Keratinocyte (primary cell): ENCODE results near the gene C5. TPM values are rescaled to one million over a fixed set of nuclear protein-coding genes. Genes with fewer than 3 reads are reported as not detected.

Source experiments
- DNase-seq: peaks from one replicate; pipeline ENCODE4 v3.0.0-alpha.2; 2011; ENCODE audit warnings: low read depth, missing footprints, low spot score
- FAIRE-seq: peaks from 2 replicates; lab custom pipeline; 2011; peaks lifted over from hg19 to GRCh38; lab: Jason Lieb, UNC
- H2AFZ ChIP-seq: 2 replicates; pipeline ENCODE4 v1.6.0; 2012; ENCODE audit warnings: low read length, control low read depth, inconsistent platforms; ENCODE audit not compliant: control insufficient read depth
- H3K27ac ChIP-seq: 2 replicates; pipeline ENCODE4 v1.5.1; 2011; ENCODE audit warnings: low read length; ENCODE audit not compliant: control insufficient read depth, insufficient read depth
- H3K27me3 ChIP-seq: 3 replicates; pipeline ENCODE4 v1.6.0; 2011; ENCODE audit warnings: low read length; ENCODE audit not compliant: control insufficient read depth, insufficient read depth; ENCODE audit errors: extremely low read depth
- H3K36me3 ChIP-seq, 2 experiments: 2 replicates in 1 of 2; 3 replicates in 1 of 2; pipeline ENCODE4 v1.5.1; 2011; ENCODE audit warnings: low read length in 2 of 2, mild to moderate bottlenecking in 1 of 2; ENCODE audit not compliant: control insufficient read depth in 2 of 2, insufficient read depth in 2 of 2; ENCODE audit errors: extremely low read depth in 1 of 2
- H3K4me1 ChIP-seq: 3 replicates; pipeline ENCODE4 v1.5.1; 2011; ENCODE audit warnings: low read length; ENCODE audit not compliant: control insufficient read depth, insufficient read depth; ENCODE audit errors: extremely low read depth
- H3K4me2 ChIP-seq: 3 replicates; pipeline ENCODE4 v1.6.0; 2011; ENCODE audit warnings: low read depth, low read length; ENCODE audit not compliant: control insufficient read depth, insufficient read depth; ENCODE audit errors: extremely low read depth
- H3K4me3 ChIP-seq, 3 experiments: fragments of 200-600 bp in 1 of 3; sonication (generic) in 1 of 3; 2 replicates in 2 of 3; 3 replicates in 1 of 3; pipeline ENCODE4 v1.5.1; 2011 to 2016; ENCODE audit warnings: low read length in 3 of 3, mild to moderate bottlenecking in 3 of 3, control low read depth in 2 of 3, inconsistent platforms in 1 of 3, low read depth in 1 of 3, mixed read lengths in 1 of 3, mixed run types in 1 of 3, moderate library complexity in 1 of 3; ENCODE audit not compliant: control insufficient read depth in 2 of 3, insufficient read depth in 2 of 3; ENCODE audit errors: extremely low read depth in 1 of 3
- H3K79me2 ChIP-seq: 2 replicates; pipeline ENCODE4 v1.6.0; 2012; ENCODE audit warnings: low read length; ENCODE audit not compliant: control insufficient read depth, insufficient read depth
- H3K9ac ChIP-seq: 3 replicates; pipeline ENCODE4 v1.6.0; 2011; ENCODE audit warnings: low read length; ENCODE audit not compliant: control insufficient read depth, insufficient read depth; ENCODE audit errors: extremely low read depth
- H3K9me1 ChIP-seq: 3 replicates; pipeline ENCODE4 v1.6.0; 2011; ENCODE audit warnings: low read length; ENCODE audit not compliant: control insufficient read depth, insufficient read depth; ENCODE audit errors: extremely low read depth
- H3K9me3 ChIP-seq: 2 replicates; pipeline ENCODE4 v1.5.1; 2012; ENCODE audit warnings: low read depth, low read length; ENCODE audit not compliant: control insufficient read depth
- H4K20me1 ChIP-seq: 3 replicates; pipeline ENCODE4 v1.6.0; 2011; ENCODE audit warnings: low read length; ENCODE audit not compliant: control insufficient read depth, insufficient read depth; ENCODE audit errors: extremely low read depth
- EZH2 ChIP-seq: IDR thresholded peaks from one replicate; pipeline ENCODE4 v1.6.1; 2012; ENCODE audit warnings: inconsistent platforms, mild to moderate bottlenecking, low read length, moderate library complexity
- dilution Hi-C: fragments of 300-500 bp; cut with MboI; formaldehyde crosslinking; loops from one replicate; pipeline ENCODE4 v1.7.0; 2020; ENCODE audit warnings: low sequenced_read_pairs; ENCODE audit not compliant: extremely low pct_ligation_motif_present
- polyA plus RNA-seq, 5 experiments: library from polyadenylated mRNA; depleted of rRNA in 3 of 5; stranded (reverse) in 3 of 5; stranded (forward) in 1 of 5; unstranded in 1 of 5; fragments of >200 nt; gene quantifications; 1 replicate in 1 of 5; 2 replicates in 3 of 5; 3 replicates in 1 of 5; pipeline versions ENCODE4 v1.2.1 to v1.2.3, GENCODE V29; 2011 to 2012; ENCODE audit warnings: missing spikeins in 2 of 5, low read depth in 1 of 5, low replicate concordance in 1 of 5
- TF ChIP-seq, protein P1 (sequence below), 3 experiments: IDR thresholded peaks in 1 of 3; conservative IDR thresholded peaks in 1 of 3; optimal IDR thresholded peaks in 1 of 3; 2 replicates in 2 of 3; 3 replicates in 1 of 3; pipeline versions ENCODE3 to v1.5.1; 2011; ENCODE audit warnings: low read length in 3 of 3, mild to moderate bottlenecking in 3 of 3, moderate library complexity in 2 of 3, control low read depth in 1 of 3, inconsistent platforms in 1 of 3; ENCODE audit not compliant: insufficient read depth in 2 of 3; ENCODE audit errors: extremely low read depth in 1 of 3

The C5 gene
- polyA plus RNA-seq, 1 donor (not counting 4 experiments of a cell fraction or from before 2014, with no cell fraction given) = 0.76 TPM

DNA sequence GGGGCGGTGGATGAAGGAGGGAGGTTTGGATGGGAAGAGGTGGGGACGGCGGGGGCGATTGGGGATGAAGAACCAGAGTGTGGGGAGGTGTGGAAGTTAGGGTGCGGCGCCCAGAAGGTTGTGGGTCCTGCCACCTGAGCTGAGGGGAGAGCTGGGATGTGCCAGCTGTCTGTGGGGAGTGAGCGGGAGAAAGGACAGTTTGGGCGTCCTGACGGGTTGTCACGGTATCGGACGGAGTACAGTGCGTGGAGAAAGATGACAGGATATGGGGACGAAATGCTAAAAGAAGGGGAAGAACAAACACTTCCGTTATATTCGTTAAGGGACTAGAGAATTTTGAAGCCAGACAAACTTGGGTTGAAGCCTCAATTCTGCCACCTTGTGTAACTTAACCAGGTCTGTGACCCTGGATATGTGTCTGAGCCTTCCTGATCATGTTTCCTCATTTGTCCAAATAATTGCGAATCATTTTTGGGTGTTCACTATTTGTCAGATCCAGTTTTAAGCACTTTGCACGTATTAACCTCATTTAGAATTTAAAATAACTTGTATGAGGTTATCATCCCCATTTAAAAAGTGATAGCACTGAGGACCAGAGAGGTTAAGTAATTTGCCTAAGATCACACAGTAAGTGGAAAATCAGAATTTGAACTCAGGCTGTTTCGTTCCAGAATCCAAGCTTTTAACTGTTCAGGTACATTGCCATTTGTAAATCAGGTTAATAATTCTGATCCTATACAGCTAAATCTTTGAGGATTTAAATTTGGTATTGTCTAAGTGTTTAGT, 25.4 kb upstream of the C5 start:
- H3K4me2 ChIP-seq = peak overlapping the region; percentile 81
- H3K79me2 ChIP-seq = no peaks in the 10 kb centered on the region
- peak overlapping the region; percentile 82 for H3K27ac ChIP-seq
- TF ChIP-seq, protein P1, sequence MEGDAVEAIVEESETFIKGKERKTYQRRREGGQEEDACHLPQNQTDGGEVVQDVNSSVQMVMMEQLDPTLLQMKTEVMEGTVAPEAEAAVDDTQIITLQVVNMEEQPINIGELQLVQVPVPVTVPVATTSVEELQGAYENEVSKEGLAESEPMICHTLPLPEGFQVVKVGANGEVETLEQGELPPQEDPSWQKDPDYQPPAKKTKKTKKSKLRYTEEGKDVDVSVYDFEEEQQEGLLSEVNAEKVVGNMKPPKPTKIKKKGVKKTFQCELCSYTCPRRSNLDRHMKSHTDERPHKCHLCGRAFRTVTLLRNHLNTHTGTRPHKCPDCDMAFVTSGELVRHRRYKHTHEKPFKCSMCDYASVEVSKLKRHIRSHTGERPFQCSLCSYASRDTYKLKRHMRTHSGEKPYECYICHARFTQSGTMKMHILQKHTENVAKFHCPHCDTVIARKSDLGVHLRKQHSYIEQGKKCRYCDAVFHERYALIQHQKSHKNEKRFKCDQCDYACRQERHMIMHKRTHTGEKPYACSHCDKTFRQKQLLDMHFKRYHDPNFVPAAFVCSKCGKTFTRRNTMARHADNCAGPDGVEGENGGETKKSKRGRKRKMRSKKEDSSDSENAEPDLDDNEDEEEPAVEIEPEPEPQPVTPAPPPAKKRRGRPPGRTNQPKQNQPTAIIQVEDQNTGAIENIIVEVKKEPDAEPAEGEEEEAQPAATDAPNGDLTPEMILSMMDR (optimal IDR thresholded peaks at IDR 0.05 in 1 of 3, IDR thresholded peaks at IDR 0.05 in 1 of 3, conservative IDR thresholded peaks at IDR 0.05 in 1 of 3; ENCODE audit: extremely low read depth in 1 of 3, insufficient read depth in 2 of 3, low read length in 3 of 3) = peak in 2 of 3 experiments; percentile 11 to 16
- TF ChIP-seq EZH2 = no peak
- peak overlapping the region; percentile 96 for H2AFZ ChIP-seq
- peak overlapping the region; percentile 87 for H3K9ac ChIP-seq
- FAIRE-seq (no peak), DNase-seq (no peak)
- H3K4me1 ChIP-seq = peaks cover 14% of the 10 kb centered on the region
- no peaks in the 10 kb centered on the region for H3K9me3 ChIP-seq
- peak overlapping the region; percentile 74 to 88 (median 88) for H3K4me3 ChIP-seq
- dilution Hi-C loops = no loop called here
- H3K36me3 ChIP-seq = no peaks in the 10 kb centered on the region
- no peaks in the 10 kb centered on the region for H3K27me3 ChIP-seq
- no peaks in the 10 kb centered on the region for H4K20me1 ChIP-seq
- H3K9me1 ChIP-seq = no peaks in the 10 kb centered on the region

DNA sequence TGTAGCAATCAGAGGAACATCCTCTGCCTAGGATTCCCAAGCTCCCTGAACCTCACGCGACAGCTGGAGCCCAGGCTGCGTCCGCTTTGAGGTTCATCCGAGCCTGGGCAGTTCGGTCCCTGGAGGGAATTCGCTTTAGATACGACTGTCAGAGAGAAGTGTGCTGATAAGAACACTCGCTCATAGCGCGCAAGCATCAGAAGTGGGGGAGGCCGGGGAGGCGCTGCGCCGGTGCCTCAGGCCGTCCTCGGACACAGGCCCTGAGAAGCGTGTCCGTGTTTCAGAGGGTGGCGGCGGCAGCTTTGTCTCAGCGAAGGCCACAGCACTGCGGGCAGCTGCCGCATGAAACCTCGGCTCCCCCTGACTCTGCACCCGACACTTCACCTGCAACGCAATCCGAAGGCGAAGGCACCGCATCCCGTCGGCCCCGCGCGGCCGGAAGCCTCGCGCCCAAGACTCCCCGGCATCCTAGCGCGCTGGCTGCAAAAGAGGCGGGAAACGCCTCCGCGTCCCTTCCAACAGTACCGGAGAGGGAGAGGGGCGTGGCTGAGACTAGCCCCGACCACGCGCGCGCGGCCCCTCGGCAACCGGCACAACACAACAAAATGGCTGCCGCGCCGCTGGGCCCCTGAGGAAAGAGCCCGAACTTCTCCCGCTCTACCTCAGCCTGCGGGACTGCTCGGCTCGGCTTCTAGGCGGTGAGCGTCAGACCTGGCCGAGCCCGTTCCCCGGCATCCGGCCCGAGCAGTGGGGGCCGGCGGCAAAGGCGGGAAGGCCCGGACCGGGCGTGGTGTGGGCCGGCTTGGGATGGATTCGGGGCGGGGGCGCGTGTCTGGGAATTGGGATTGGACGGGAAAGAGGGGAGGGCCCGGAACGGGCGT, 24.5 kb upstream of the C5 start, which contains the start of gene CNTRL:
Gene CNTRL, plus strand, starts transcription at position 586 of the 881 bp plus-strand sequence. CDS start 13,372 bp downstream, outside the sequence.
- Histone ChIP-seq H3K36me3 (no peaks in the 10 kb centered on the region), H3K9me1 (no peaks in the 10 kb centered on the region), H3K9ac (peak within 1 kb of the TSS; percentile 87), H2AFZ (peak within 1 kb of the TSS; percentile 96), H3K4me3 (peak within 1 kb of the TSS; percentile 74 to 88 (median 88)), H3K27me3 (no peaks in the 10 kb centered on the region), H3K27ac (peak within 1 kb of the TSS; percentile 82), H3K79me2 (no peaks in the 10 kb centered on the region), H3K9me3 (no peaks in the 10 kb centered on the region), H3K4me2 (peak within 1 kb of the TSS; percentile 81), H4K20me1 (no peaks in the 10 kb centered on the region), H3K4me1 (peaks cover 14% of the 10 kb centered on the region)
- FAIRE-seq = no peak
- DNase-seq = no peak
- dilution Hi-C loops = no loop called here
- TF ChIP-seq, protein P1 (optimal IDR thresholded peaks at IDR 0.05 in 1 of 3, IDR thresholded peaks at IDR 0.05 in 1 of 3, conservative IDR thresholded peaks at IDR 0.05 in 1 of 3; ENCODE audit: extremely low read depth in 1 of 3, insufficient read depth in 2 of 3, low read length in 3 of 3) = no peak
- no peak for TF ChIP-seq EZH2
